GM19238 (cell line): Measurements from ENCODE around the gene C12orf56.
"Not testable (repeated sequence)": the region's sequence is repeated elsewhere in the genome, so short reads cannot be mapped to it uniquely, and the experiment has no call there.

Experiments used
- DNase-seq: peaks from one replicate; pipeline ENCODE4 v3.0.0; 2011; ENCODE audit warnings: low spot score; ENCODE audit not compliant: insufficient read length

Gene C12orf56

GRCh38 chr12:64311877-64312276 lies 78.7 kb downstream of the C12orf56 start:
- DNase-seq = no peak

GRCh38 chr12:64304571-64304970 lies 86.0 kb downstream of the C12orf56 start:
- DNase-seq = no peak

GRCh38 chr12:64299628-64300027 lies 90.9 kb downstream of the C12orf56 start:
- DNase-seq = no peak

- DNase-seq = no peak
Measured at GRCh38 chr12:64296301-64296700, 94.3 kb downstream of the C12orf56 start.

GRCh38 chr12:64293654-64294364 lies 96.7 kb downstream of the C12orf56 start:
- no peak for DNase-seq

- DNase-seq = not testable (repeated sequence)
Measured at GRCh38 chr12:64293174-64293573, 97.4 kb downstream of the C12orf56 start.

- no peak for DNase-seq
Measured at GRCh38 chr12:64286521-64286920, 104.0 kb downstream of the C12orf56 start.

- DNase-seq = no peak
Measured at GRCh38 chr12:64284256-64284655, 106.3 kb downstream of the C12orf56 start.

GRCh38 chr12:64278421-64278820 lies 112.1 kb downstream of the C12orf56 start:
- no peak for DNase-seq

- DNase-seq = no peak
Measured at GRCh38 chr12:64273527-64274403, 116.8 kb downstream of the C12orf56 start.

- DNase-seq = no peak
Measured at GRCh38 chr12:64270411-64270810, 120.1 kb downstream of the C12orf56 start.

- no peak for DNase-seq
Measured at GRCh38 chr12:64269161-64269560, 121.4 kb downstream of the C12orf56 start.

GRCh38 chr12:64268409-64268808 lies 122.1 kb downstream of the C12orf56 start:
- DNase-seq = no peak

- DNase-seq = no peak
Measured at GRCh38 chr12:64265839-64266238, 124.7 kb downstream of the C12orf56 start.

GRCh38 chr12:64261813-64262212 lies 128.7 kb downstream of the C12orf56 start:
- DNase-seq = no peak

- no peak for DNase-seq
Measured at GRCh38 chr12:64258576-64258975, 132.0 kb downstream of the C12orf56 start.

GRCh38 chr12:64256166-64256800 lies 134.3 kb downstream of the C12orf56 start:
- DNase-seq = no peak

- no peak for DNase-seq
Measured at GRCh38 chr12:64255249-64255648, 135.3 kb downstream of the C12orf56 start.

- no peak for DNase-seq
Measured at GRCh38 chr12:64253356-64253755, 137.2 kb downstream of the C12orf56 start.

- no peak for DNase-seq
Measured at GRCh38 chr12:64252681-64253080, 137.9 kb downstream of the C12orf56 start.

- no peak for DNase-seq
Measured at GRCh38 chr12:64243809-64244208, 146.7 kb downstream of the C12orf56 start.

- no peak for DNase-seq
Measured at GRCh38 chr12:64240781-64241180, 149.8 kb downstream of the C12orf56 start.
